Liver (tissue), 3 donors: ENCODE results near the gene F8.

ENCODE experiments used
- EGR1 ChIP-seq, 2 donors: IDR thresholded peaks; 2 replicates each; pipeline ENCODE4 v1.6.1; 2016 to 2018; ENCODE audit warnings: antibody characterized with exemption in 2 of 2, low read depth in 2 of 2
- GABPA ChIP-seq, 2 donors: IDR thresholded peaks in 1 of 2; conservative IDR thresholded peaks in 1 of 2; 2 replicates each; pipeline ENCODE4 v1.6.1; 2016; ENCODE audit warnings: antibody characterized with exemption in 2 of 2, mild to moderate bottlenecking in 1 of 2, moderate library complexity in 1 of 2
- JUND ChIP-seq, 2 donors: IDR thresholded peaks; 2 replicates each; pipeline ENCODE4 v1.6.1; 2016; ENCODE audit warnings: antibody characterized with exemption in 2 of 2
- NR2F2 ChIP-seq: IDR thresholded peaks from 2 replicates; pipeline ENCODE4 v1.6.1; 2016; ENCODE audit warnings: antibody characterized with exemption
- RAD21 ChIP-seq, 2 donors: IDR thresholded peaks; 2 replicates each; pipeline ENCODE4 v1.6.1; 2016; ENCODE audit warnings: antibody characterized with exemption in 2 of 2, mild to moderate bottlenecking in 2 of 2
- RXRA ChIP-seq, 2 donors: IDR thresholded peaks; 2 replicates each; pipeline ENCODE4 v1.6.1; 2017 to 2018; ENCODE audit warnings: antibody characterized with exemption in 2 of 2, mild to moderate bottlenecking in 1 of 2
- SP1 ChIP-seq: IDR thresholded peaks from 2 replicates; pipeline ENCODE4 v1.6.1; 2018; ENCODE audit warnings: antibody characterized with exemption, mild to moderate bottlenecking
- TAF1 ChIP-seq: conservative IDR thresholded peaks from 2 replicates; pipeline ENCODE4 v1.6.1; 2016; ENCODE audit warnings: antibody characterized with exemption, mild to moderate bottlenecking
- YY1 ChIP-seq: IDR thresholded peaks from 2 replicates; pipeline ENCODE4 v1.6.1; 2016; ENCODE audit warnings: antibody characterized with exemption, mild to moderate bottlenecking
- TF ChIP-seq, protein P1 (sequence below): IDR thresholded peaks from 2 replicates; pipeline ENCODE4 v1.6.1; 2016; ENCODE audit warnings: antibody characterized with exemption
- TF ChIP-seq, protein P2 (sequence below): fragments of 150-350 bp; IDR thresholded peaks from 2 replicates; pipeline ENCODE4 v1.5.1; 2017; ENCODE audit warnings: improper control_type of control experiment, low read depth, low read length; ENCODE audit not compliant: missing input control
- TF ChIP-seq, protein P3 (sequence below): IDR thresholded peaks from 2 replicates; pipeline ENCODE4 v1.6.1; 2016; ENCODE audit warnings: antibody characterized with exemption, mild to moderate bottlenecking
- TF ChIP-seq, protein P4 (sequence below): IDR thresholded peaks from 2 replicates; pipeline ENCODE4 v1.6.1; 2016; ENCODE audit warnings: antibody characterized with exemption
- TF ChIP-seq, protein P5 (sequence below): IDR thresholded peaks from 2 replicates; pipeline ENCODE4 v1.6.1; 2016; ENCODE audit warnings: antibody characterized with exemption
- donor health status: healthy.
- donor health status: healthy.

DNA sequence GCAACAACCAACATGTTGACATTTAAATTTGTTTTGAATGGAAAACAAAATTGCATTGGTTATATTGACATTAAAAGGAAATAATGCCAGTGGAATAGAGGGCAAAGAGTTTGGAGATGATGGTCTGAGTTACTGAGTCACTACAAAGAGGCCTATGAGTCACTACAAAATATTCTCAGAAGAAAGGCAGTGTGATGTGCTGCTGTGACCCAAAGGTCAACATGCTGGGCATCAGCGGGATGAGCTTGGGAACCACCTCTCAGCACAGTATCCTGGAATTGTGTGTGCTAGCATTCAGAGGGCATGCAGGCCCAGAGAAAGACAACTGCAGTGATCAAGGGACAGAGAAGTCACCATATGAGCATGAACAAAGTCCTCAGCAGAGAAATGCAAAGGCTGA lies 45.6 kb upstream of the F8 start:
- TF ChIP-seq, protein P1, sequence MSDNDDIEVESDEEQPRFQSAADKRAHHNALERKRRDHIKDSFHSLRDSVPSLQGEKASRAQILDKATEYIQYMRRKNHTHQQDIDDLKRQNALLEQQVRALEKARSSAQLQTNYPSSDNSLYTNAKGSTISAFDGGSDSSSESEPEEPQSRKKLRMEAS: no peak
- TF ChIP-seq, protein P2, sequence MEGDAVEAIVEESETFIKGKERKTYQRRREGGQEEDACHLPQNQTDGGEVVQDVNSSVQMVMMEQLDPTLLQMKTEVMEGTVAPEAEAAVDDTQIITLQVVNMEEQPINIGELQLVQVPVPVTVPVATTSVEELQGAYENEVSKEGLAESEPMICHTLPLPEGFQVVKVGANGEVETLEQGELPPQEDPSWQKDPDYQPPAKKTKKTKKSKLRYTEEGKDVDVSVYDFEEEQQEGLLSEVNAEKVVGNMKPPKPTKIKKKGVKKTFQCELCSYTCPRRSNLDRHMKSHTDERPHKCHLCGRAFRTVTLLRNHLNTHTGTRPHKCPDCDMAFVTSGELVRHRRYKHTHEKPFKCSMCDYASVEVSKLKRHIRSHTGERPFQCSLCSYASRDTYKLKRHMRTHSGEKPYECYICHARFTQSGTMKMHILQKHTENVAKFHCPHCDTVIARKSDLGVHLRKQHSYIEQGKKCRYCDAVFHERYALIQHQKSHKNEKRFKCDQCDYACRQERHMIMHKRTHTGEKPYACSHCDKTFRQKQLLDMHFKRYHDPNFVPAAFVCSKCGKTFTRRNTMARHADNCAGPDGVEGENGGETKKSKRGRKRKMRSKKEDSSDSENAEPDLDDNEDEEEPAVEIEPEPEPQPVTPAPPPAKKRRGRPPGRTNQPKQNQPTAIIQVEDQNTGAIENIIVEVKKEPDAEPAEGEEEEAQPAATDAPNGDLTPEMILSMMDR: no peak
- TF ChIP-seq, protein P3, sequence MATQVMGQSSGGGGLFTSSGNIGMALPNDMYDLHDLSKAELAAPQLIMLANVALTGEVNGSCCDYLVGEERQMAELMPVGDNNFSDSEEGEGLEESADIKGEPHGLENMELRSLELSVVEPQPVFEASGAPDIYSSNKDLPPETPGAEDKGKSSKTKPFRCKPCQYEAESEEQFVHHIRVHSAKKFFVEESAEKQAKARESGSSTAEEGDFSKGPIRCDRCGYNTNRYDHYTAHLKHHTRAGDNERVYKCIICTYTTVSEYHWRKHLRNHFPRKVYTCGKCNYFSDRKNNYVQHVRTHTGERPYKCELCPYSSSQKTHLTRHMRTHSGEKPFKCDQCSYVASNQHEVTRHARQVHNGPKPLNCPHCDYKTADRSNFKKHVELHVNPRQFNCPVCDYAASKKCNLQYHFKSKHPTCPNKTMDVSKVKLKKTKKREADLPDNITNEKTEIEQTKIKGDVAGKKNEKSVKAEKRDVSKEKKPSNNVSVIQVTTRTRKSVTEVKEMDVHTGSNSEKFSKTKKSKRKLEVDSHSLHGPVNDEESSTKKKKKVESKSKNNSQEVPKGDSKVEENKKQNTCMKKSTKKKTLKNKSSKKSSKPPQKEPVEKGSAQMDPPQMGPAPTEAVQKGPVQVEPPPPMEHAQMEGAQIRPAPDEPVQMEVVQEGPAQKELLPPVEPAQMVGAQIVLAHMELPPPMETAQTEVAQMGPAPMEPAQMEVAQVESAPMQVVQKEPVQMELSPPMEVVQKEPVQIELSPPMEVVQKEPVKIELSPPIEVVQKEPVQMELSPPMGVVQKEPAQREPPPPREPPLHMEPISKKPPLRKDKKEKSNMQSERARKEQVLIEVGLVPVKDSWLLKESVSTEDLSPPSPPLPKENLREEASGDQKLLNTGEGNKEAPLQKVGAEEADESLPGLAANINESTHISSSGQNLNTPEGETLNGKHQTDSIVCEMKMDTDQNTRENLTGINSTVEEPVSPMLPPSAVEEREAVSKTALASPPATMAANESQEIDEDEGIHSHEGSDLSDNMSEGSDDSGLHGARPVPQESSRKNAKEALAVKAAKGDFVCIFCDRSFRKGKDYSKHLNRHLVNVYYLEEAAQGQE: no peak
- TF ChIP-seq, protein P4, sequence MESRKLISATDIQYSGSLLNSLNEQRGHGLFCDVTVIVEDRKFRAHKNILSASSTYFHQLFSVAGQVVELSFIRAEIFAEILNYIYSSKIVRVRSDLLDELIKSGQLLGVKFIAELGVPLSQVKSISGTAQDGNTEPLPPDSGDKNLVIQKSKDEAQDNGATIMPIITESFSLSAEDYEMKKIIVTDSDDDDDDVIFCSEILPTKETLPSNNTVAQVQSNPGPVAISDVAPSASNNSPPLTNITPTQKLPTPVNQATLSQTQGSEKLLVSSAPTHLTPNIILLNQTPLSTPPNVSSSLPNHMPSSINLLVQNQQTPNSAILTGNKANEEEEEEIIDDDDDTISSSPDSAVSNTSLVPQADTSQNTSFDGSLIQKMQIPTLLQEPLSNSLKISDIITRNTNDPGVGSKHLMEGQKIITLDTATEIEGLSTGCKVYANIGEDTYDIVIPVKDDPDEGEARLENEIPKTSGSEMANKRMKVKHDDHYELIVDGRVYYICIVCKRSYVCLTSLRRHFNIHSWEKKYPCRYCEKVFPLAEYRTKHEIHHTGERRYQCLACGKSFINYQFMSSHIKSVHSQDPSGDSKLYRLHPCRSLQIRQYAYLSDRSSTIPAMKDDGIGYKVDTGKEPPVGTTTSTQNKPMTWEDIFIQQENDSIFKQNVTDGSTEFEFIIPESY: no peak
- TF ChIP-seq, protein P5, sequence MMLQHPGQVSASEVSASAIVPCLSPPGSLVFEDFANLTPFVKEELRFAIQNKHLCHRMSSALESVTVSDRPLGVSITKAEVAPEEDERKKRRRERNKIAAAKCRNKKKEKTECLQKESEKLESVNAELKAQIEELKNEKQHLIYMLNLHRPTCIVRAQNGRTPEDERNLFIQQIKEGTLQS: no peak
- TF ChIP-seq GABPA (IDR thresholded peaks at IDR 0.05 in 1 of 2, conservative IDR thresholded peaks at IDR 0.05 in 1 of 2) (no peak), JUND (IDR thresholded peaks at IDR 0.05) (peak in 1 of 2 donors; percentile 17), YY1 (no peak), TAF1 (no peak), RXRA (IDR thresholded peaks at IDR 0.05) (peak in 1 of 2 donors; percentile 29), EGR1 (IDR thresholded peaks at IDR 0.05; ENCODE audit: low read depth in 2 of 2) (no peak), NR2F2 (no peak), RAD21 (IDR thresholded peaks at IDR 0.05) (no peak), SP1 (no peak)
